Progenitor cell of endocrine pancreas (in vitro differentiated cells): ENCODE data around the gene SWSAP1. TPM values are rescaled to one million over a fixed set of nuclear protein-coding genes. Genes with fewer than 3 reads are reported as not detected.

Experiments
- DNase-seq: peaks from one replicate; pipeline ENCODE4 v3.0.0; 2021; ENCODE audit warnings: low spot score; ENCODE audit not compliant: unreplicated experiment
- H3K27ac Mint-ChIP-seq: 2 replicates; pipeline ENCODE4 v1.8.0; 2021; ENCODE audit warnings: mild to moderate bottlenecking, moderate library complexity, mixed read lengths
- H3K27me3 Mint-ChIP-seq: 2 replicates; pipeline ENCODE4 v1.8.0; 2021; ENCODE audit warnings: mixed read lengths
- H3K36me3 Mint-ChIP-seq: 2 replicates; pipeline ENCODE4 v1.8.0; 2022; ENCODE audit warnings: mixed read lengths; ENCODE audit not compliant: insufficient read depth
- H3K4me1 Mint-ChIP-seq: 2 replicates; pipeline ENCODE4 v1.8.0; 2021; ENCODE audit warnings: low read depth, mixed read lengths
- H3K4me3 Mint-ChIP-seq: 2 replicates; pipeline ENCODE4 v1.8.0; 2021; ENCODE audit warnings: low read depth, mild to moderate bottlenecking, moderate library complexity, mixed read lengths
- H3K9me3 Mint-ChIP-seq: 2 replicates; pipeline ENCODE4 v1.8.0; 2021; ENCODE audit warnings: low read depth, mixed read lengths
- total RNA-seq: library from RNA; stranded (reverse); gene quantifications from 2 replicates; pipeline ENCODE4 v1.2.1, GENCODE V29; 2021
- TF ChIP-seq, protein P1 (sequence below): fragments of 200-600 bp; sonication (generic); IDR thresholded peaks from one replicate; pipeline ENCODE4 v1.5.0; 2021; ENCODE audit warnings: antibody characterized with exemption, mild to moderate bottlenecking; ENCODE audit not compliant: unreplicated experiment

SWSAP1 gene
- total RNA-seq, 1 donor from 2014 or later = 3.2 TPM

DNA sequence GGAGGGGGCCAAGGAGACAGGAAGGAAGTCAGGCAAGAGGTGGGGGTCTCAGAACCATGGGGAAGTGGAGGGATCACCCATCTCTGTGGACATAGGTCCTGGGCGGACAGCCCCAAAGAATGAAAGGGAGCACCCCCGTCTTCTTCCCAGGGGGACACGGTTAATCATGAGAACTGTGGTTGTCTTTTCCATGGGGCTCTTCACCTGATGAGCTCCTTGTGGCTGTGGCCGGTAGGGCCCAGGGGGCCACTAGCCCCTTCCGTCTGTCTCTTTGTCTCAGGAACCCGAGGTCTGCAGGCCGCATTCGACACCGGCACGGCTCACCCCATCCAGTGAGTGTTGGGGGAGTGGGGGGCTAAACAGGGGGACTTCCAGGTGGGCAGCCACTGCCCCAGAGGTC lies 10.6 kb upstream of the SWSAP1 start:
- TF ChIP-seq, protein P1, sequence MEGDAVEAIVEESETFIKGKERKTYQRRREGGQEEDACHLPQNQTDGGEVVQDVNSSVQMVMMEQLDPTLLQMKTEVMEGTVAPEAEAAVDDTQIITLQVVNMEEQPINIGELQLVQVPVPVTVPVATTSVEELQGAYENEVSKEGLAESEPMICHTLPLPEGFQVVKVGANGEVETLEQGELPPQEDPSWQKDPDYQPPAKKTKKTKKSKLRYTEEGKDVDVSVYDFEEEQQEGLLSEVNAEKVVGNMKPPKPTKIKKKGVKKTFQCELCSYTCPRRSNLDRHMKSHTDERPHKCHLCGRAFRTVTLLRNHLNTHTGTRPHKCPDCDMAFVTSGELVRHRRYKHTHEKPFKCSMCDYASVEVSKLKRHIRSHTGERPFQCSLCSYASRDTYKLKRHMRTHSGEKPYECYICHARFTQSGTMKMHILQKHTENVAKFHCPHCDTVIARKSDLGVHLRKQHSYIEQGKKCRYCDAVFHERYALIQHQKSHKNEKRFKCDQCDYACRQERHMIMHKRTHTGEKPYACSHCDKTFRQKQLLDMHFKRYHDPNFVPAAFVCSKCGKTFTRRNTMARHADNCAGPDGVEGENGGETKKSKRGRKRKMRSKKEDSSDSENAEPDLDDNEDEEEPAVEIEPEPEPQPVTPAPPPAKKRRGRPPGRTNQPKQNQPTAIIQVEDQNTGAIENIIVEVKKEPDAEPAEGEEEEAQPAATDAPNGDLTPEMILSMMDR = no peak
- H3K4me3 Mint-ChIP-seq = no peak overlapping the region
- peaks cover 2% of the 10 kb centered on the region for H3K36me3 Mint-ChIP-seq
- H3K4me1 Mint-ChIP-seq = peaks cover 1% of the 10 kb centered on the region
- DNase-seq = no peak
- peaks cover 30% of the 10 kb centered on the region for H3K27me3 Mint-ChIP-seq
- no peak overlapping the region for H3K27ac Mint-ChIP-seq
- no peaks in the 10 kb centered on the region for H3K9me3 Mint-ChIP-seq

DNA sequence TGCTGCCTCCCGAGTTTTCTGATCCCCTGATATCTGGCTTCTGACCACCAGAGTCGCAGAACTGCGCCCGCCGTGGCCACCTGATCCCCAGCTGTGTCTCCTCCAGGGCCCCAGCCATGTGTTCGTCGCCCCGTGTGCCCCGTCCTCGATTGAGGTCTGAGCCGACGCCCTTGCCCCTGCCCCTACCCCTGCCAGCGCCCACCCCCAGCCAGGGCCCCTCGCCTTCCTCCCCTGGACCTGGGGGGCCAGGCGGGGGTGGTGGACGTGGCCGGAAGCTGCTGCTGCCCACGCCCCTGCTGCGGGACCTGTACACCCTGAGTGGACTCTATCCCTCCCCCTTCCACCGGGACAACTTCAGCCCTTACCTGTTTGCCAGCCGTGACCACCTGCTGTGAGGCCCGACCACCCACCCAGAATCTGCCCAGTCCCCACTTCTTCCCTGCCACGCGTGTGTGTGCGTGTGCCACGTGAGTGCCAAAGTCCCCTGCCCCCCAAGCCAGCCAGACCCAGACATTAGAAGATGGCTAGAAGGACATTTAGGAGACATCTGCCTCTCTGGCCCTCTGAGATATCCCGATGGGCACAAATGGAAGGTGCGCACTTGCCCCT lies 10.1 kb upstream of the SWSAP1 start:
- Mint-ChIP-seq H3K27me3 (peaks cover 25% of the 10 kb centered on the region), H3K9me3 (no peaks in the 10 kb centered on the region), H3K4me3 (no peak overlapping the region), H3K27ac (no peak overlapping the region), H3K4me1 (peaks cover 1% of the 10 kb centered on the region), H3K36me3 (peaks cover 2% of the 10 kb centered on the region)
- TF ChIP-seq, protein P1 = no peak
- DNase-seq = no peak

DNA sequence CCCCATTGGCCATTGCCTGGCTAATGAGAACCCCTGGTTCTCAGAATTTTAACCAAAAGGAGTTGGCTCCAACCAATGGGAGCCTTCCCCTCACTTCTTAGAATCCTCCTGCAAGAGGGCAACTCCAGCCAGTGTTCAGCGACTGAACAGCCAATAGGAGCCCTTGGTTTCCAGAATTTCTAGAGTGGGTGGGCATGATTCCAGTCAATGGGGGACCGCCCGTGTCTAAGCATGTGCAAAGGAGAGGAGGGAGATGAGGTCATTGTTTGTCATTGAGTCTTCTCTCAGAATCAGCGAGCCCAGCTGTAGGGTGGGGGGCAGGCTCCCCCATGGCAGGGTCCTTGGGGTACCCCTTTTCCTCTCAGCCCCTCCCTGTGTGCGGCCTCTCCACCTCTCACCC lies 9.5 kb upstream of the SWSAP1 start:
- no peak overlapping the region for H3K27ac Mint-ChIP-seq
- TF ChIP-seq, protein P1 = no peak
- no peaks in the 10 kb centered on the region for H3K9me3 Mint-ChIP-seq
- no peak for DNase-seq
- H3K4me3 Mint-ChIP-seq = no peak overlapping the region
- peaks cover 21% of the 10 kb centered on the region for H3K27me3 Mint-ChIP-seq
- peaks cover 2% of the 10 kb centered on the region for H3K36me3 Mint-ChIP-seq
- peaks cover 1% of the 10 kb centered on the region for H3K4me1 Mint-ChIP-seq

DNA sequence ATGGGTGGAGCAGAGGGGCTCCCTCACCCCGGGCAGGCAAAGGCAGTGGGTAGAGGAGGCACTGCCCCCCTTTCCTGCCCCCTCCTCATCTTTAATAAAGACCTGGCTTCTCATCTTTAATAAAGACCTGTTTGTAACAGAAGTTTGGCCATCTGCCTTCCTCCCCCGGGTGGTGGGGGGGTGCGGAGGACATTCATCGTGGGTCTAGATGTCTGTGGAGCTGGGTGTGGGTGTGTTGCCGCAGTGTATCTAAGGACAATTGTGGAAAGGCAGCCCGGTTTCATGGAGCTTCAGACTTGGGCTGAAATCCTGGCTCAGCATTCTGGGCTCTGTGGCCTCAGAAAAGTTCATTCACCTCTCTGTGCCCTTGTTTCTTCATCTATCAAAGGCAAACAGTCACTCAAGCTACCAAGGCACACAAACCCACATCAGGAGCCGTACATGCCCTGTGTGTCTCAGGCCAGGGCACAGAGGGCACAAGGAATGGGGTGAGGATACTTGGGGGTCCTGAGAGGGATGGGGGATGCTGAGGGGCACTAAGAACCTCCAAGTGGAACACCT lies 8.8 kb upstream of the SWSAP1 start:
- Mint-ChIP-seq H3K9me3 (no peaks in the 10 kb centered on the region), H3K4me3 (no peak overlapping the region), H3K27me3 (peaks cover 15% of the 10 kb centered on the region), H3K27ac (no peak overlapping the region), H3K4me1 (peaks cover 1% of the 10 kb centered on the region), H3K36me3 (peaks cover 2% of the 10 kb centered on the region)
- TF ChIP-seq, protein P1 = no peak
- no peak for DNase-seq

DNA sequence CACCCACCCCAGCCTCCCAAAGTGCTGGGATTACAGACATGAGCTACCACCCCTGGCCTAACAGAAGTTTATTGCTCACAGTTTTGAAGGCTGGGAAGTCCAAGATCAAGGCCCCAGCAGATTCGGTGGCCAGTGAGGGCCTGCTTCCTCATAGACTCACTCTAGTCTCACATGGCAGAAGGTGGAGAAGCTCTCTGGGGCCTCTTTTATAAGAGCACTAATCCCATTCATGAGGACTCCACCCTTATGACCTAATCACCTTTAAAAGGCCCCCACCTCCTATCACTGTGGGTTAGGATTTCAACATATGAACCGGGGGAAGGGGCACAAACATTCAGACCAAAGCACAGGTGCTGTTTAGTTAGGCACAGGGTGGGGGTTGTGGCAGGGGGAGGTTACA lies 6.9 kb upstream of the SWSAP1 start:
- H3K27me3 Mint-ChIP-seq = no peaks in the 10 kb centered on the region
- H3K36me3 Mint-ChIP-seq = peaks cover 2% of the 10 kb centered on the region
- no peaks in the 10 kb centered on the region for H3K4me1 Mint-ChIP-seq
- no peaks in the 10 kb centered on the region for H3K9me3 Mint-ChIP-seq
- TF ChIP-seq, protein P1 = no peak
- no peak for DNase-seq
- H3K4me3 Mint-ChIP-seq = no peak overlapping the region
- no peak overlapping the region for H3K27ac Mint-ChIP-seq
